H7 (cell line): ENCODE results near the gene GNAI3. TPM values are rescaled to one million over a fixed set of nuclear protein-coding genes. Genes with fewer than 3 reads are reported as not detected.
A peak's percentile ranks its signal among the peaks of the same experiment; 100 is the strongest.

Experiments
- DNase-seq: peaks from one replicate; pipeline ENCODE4 v3.0.0; 2012
- H3K27me3 ChIP-seq: 2 replicates; pipeline ENCODE4 v1.6.0; 2011; ENCODE audit warnings: mild to moderate bottlenecking, low read length; ENCODE audit not compliant: control insufficient read depth, insufficient read depth
- H3K36me3 ChIP-seq: replicated peaks from 2 replicates; pipeline ENCODE4 v1.5.1; 2011; ENCODE audit warnings: low read length; ENCODE audit not compliant: control insufficient read depth, insufficient read depth
- H3K4me3 ChIP-seq: 2 replicates; pipeline ENCODE4 v1.5.1; 2011; ENCODE audit warnings: low read depth, mild to moderate bottlenecking, control low read depth, low read length, moderate library complexity; ENCODE audit not compliant: insufficient read depth
- total RNA-seq: library from RNA; depleted of rRNA; stranded (reverse); fragments of >200 nt; shearing (Covaris generic); gene quantifications from 2 replicates; pipeline ENCODE4 v1.2.3, GENCODE V29; 2014

The GNAI3 gene
- total RNA-seq, 1 experiment from 2014 or later = 13.3 TPM

- DNase-seq = peak; percentile 52
- Histone ChIP-seq H3K4me3 (no peak overlapping the region), H3K27me3 (no peaks in the 10 kb centered on the region), H3K36me3 (peaks cover 6% of the 10 kb centered on the region)
Measured at GRCh38 chr1:109634771-109635750, 86.6 kb downstream of the GNAI3 start.

GRCh38 chr1:109635862-109636200 lies 87.4 kb downstream of the GNAI3 start:
- DNase-seq = no peak
- no peaks in the 10 kb centered on the region for H3K27me3 ChIP-seq
- H3K4me3 ChIP-seq = no peak overlapping the region
- H3K36me3 ChIP-seq = peaks cover 5% of the 10 kb centered on the region

GRCh38 chr1:109636201-109636952 lies 88.0 kb downstream of the GNAI3 start:
- H3K27me3 ChIP-seq = peaks cover 3% of the 10 kb centered on the region
- H3K36me3 ChIP-seq = no peaks in the 10 kb centered on the region
- no peak overlapping the region for H3K4me3 ChIP-seq
- DNase-seq = peak; percentile 80

- Histone ChIP-seq H3K4me3 (no peak overlapping the region), H3K27me3 (peaks cover 3% of the 10 kb centered on the region)
- DNase-seq = peak; percentile 2
Measured at GRCh38 chr1:109637446-109637845, 89.0 kb downstream of the GNAI3 start.

GRCh38 chr1:109639063-109639840 lies 90.8 kb downstream of the GNAI3 start:
- Histone ChIP-seq H3K36me3 (no peaks in the 10 kb centered on the region), H3K27me3 (peaks cover 3% of the 10 kb centered on the region), H3K4me3 (no peak overlapping the region)
- peak; percentile 8 for DNase-seq

More at GRCh38 chr1:109637446-109637845, 89.0 kb downstream of the GNAI3 start:
- no peaks in the 10 kb centered on the region for H3K36me3 ChIP-seq

GRCh38 chr1:109639841-109640184 lies 91.4 kb downstream of the GNAI3 start:
- DNase-seq = no peak
- peaks cover 3% of the 10 kb centered on the region for H3K27me3 ChIP-seq
- no peaks in the 10 kb centered on the region for H3K36me3 ChIP-seq
- no peak overlapping the region for H3K4me3 ChIP-seq

GRCh38 chr1:109640285-109640865 lies 92.0 kb downstream of the GNAI3 start:
- DNase-seq = peak; percentile 86
- Histone ChIP-seq H3K4me3 (no peak overlapping the region), H3K36me3 (no peaks in the 10 kb centered on the region), H3K27me3 (peaks cover 3% of the 10 kb centered on the region)

DNA sequence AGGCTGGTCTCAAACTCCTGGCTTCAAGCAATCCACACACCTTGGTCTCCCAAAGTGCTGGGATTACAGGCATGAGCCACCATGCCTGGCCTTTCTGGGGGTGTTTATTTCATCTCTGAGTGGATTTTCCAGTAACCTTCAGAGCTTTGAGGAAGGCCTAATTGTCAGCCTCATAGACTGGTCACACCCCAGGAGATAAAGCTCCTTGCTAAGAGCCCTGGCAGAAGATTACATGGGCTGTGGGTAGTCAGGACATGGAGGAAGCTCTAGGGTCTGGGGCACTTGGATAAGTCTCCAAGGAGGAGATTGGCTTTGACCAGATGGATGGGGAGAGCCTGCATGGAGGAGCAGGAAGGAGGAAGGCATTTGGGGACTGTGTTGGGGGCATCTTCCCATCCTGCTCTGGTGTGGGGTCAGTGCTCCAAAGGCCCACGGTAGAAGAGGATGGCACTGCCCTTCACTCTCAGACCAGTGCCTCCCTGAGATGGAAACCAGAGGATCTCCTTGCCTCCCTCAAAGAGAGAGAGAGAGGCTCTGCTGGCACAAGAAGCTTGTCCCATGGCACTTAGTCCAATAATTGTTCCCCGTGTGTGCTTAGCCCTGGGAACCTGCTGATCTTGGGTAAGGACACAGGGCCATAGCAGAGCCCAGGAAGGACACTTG lies 92.8 kb downstream of the GNAI3 start:
- no peaks in the 10 kb centered on the region for H3K36me3 ChIP-seq
- H3K27me3 ChIP-seq = peaks cover 3% of the 10 kb centered on the region
- H3K4me3 ChIP-seq = no peak overlapping the region
- DNase-seq = peak; percentile 2

DNA sequence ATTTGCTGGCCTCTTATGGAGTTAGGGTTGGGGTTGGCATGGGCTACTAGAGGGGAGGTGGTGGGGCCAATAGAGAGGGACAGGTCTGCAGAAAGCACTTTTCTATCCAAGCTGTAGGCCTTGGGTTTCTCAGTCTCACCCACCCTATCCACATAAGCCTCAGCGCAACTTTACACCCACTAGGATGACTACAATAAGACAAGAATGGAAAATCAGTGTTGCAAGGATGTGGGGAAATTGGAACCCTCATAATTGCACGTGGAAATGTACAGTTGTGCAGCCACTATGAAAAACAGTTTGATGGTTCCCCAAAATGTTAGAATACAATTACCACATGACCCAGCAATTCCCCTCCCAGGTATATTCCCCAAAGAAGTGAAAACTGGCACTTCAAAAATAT lies 93.4 kb downstream of the GNAI3 start:
- Histone ChIP-seq H3K4me3 (no peak overlapping the region), H3K27me3 (peaks cover 3% of the 10 kb centered on the region), H3K36me3 (no peaks in the 10 kb centered on the region)
- peak; percentile 1 for DNase-seq

GRCh38 chr1:109642626-109643025 lies 94.2 kb downstream of the GNAI3 start:
- H3K27me3 ChIP-seq = peaks cover 3% of the 10 kb centered on the region
- H3K4me3 ChIP-seq = no peak overlapping the region
- H3K36me3 ChIP-seq = no peaks in the 10 kb centered on the region
- no peak for DNase-seq

DNA sequence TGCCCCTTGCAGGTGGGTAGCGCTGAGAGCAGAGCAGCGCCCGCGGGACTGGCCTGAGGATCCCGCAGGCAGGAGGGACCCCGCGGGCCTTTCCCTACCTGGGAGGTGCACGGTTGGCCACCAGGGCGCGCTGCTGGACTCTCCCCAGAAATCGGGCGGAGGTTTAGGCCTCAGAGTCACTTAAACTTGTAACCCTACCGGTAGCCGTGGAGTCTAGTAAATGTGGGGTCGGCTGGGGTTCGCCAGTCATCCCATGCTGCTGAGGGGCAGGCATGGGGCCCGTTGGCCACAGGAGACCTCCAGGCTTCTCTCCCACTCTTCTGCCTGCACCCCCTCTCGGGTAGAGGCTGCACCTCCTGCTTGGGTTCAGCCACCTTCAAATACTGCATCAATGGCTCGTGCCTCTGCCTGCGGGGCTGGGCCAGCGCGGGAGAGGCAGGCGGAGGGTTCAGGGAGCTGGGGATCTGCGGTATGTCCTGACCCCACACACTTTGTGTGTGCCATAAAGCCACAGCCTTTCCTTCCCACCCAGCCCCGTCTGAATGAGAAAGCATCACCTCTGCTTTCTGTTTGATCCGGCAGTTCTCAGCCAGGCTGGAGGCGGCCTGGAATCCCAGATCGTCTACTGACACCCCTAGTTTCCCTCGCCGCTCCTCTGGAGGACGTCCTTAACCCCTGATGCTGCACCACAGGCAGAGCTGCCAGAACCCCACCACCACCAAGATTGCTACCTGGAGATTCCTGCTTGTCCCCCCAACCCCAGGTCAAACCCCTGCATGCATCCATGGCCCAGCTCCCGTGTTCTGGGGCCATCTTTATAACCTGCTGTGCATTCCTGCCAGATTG lies 95.2 kb downstream of the GNAI3 start:
- no peaks in the 10 kb centered on the region for H3K36me3 ChIP-seq
- no peak overlapping the region for H3K4me3 ChIP-seq
- peaks cover 3% of the 10 kb centered on the region for H3K27me3 ChIP-seq
- DNase-seq = peak; percentile 95

DNA sequence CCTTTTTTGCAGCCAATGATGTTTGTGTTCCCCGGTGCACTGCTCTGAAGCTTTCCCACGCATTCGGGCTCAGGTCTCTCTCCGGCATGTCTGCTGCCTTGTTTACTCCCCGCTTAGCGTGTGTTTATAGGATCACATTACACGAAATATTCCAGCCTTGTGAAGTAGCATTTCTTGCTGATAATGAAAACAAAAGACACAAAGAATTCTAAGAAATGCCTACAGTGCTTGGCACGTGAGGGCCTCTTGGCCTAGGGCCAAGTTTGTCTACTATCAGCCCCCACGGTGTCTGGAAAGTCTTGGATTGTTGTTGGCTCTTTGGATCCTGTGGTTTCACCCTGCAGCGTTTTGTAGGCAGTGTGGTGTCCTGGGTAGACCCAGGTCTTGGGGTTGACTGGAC lies 96.3 kb downstream of the GNAI3 start:
- Histone ChIP-seq H3K4me3 (no peak overlapping the region), H3K27me3 (peaks cover 3% of the 10 kb centered on the region), H3K36me3 (no peaks in the 10 kb centered on the region)
- no peak for DNase-seq

- Histone ChIP-seq H3K36me3 (no peaks in the 10 kb centered on the region), H3K4me3 (no peak overlapping the region), H3K27me3 (peaks cover 7% of the 10 kb centered on the region)
- peak; percentile 3 for DNase-seq
Measured at GRCh38 chr1:109649491-109649914, 101.1 kb downstream of the GNAI3 start.
